Upper lobe of right lung (tissue), 1 donor: ENCODE results near the gene NDC1. TPM values are rescaled to one million over a fixed set of nuclear protein-coding genes. Genes with fewer than 3 reads are reported as not detected.

Experiments used
- ATAC-seq: fragments of 200-7000 bp; cut with Tn5 transposase; one replicate; pipeline ENCODE4 v1.9.1; 2020; ENCODE audit warnings: mild to moderate bottlenecking, moderate library complexity
- DNase-seq: peaks from one replicate; pipeline ENCODE4 v3.0.0-alpha.2; 2020
- H3K27ac ChIP-seq: fragments of 200-600 bp; one replicate; pipeline ENCODE4 v1.8.0; 2022
- H3K27me3 ChIP-seq: fragments of 200-600 bp; one replicate; pipeline ENCODE4 v1.8.0; 2022; ENCODE audit warnings: mild to moderate bottlenecking
- H3K36me3 ChIP-seq: fragments of 200-600 bp; one replicate; pipeline ENCODE4 v1.8.0; 2022
- H3K4me1 ChIP-seq: fragments of 200-600 bp; one replicate; pipeline ENCODE4 v1.8.0; 2022
- H3K4me3 ChIP-seq: fragments of 200-600 bp; one replicate; pipeline ENCODE4 v1.8.0; 2022; ENCODE audit warnings: mild to moderate bottlenecking
- H3K9me3 ChIP-seq: fragments of 200-600 bp; one replicate; pipeline ENCODE4 v1.8.0; 2022
- intact Hi-C: fragments of 100-400 bp; cut with DNase I; formaldehyde crosslinking; loops from one replicate; pipeline ENCODE4 v1.11.0; 2022
- total RNA-seq: library from RNA; stranded (reverse); fragmentation: NEBNext Ultra II Directional; extraction: Animal tissue kit (Norgen Biotek cat#: 25700); gene quantifications from one replicate; pipeline ENCODE4 v1.2.1, GENCODE V29; 2021
- TF ChIP-seq, protein P1 (sequence below): fragments of 200-600 bp; IDR thresholded peaks from one replicate; pipeline ENCODE4 v1.8.0; 2022; ENCODE audit warnings: antibody characterized with exemption
- donor health status: DM: no; HTN: yes; CAD: no; lungs with severe emphysema.

Gene NDC1
- total RNA-seq, 1 donor from 2014 or later: 7.7 TPM

DNA sequence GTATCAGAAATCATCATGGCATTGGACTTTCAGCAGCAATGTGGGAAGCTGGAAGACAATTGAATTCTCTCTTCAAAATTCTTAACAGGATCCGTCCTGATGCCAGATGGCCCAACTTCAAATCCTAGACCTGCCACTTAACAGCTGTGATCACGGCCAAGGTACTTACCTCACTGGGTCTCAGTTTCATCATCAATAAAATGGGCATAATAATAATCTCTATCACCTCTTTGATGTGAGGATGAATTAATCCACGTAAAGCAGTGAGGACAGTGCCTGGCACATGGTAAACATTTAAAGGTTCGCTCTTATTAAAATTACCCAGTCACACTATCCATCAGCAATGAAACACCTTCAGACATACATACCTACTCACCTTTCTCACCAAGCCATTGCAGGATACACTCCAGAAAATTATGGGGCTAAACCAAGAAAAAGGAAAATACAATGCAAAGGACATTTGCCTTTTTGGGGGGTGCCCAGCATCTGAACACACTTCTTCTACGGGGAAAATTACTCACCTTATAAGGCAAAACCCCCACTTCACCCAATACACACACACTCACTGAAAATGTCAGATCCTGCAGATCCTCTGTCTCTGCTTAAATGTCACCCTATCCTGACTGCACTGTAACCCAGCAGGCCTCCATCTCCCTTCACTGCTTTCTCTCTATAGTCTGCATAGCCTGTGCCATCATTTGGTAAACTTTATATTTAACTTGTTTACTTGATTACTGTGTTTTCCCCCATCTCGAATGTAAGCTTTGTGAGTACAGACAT is 120.9 kb downstream of the NDC1 start:
- Histone ChIP-seq H3K27me3 (peaks cover 27% of the 10 kb centered on the region), H3K4me3 (no peak overlapping the region), H3K4me1 (no peaks in the 10 kb centered on the region), H3K36me3 (no peaks in the 10 kb centered on the region), H3K9me3 (no peaks in the 10 kb centered on the region), H3K27ac (no peak overlapping the region)
- ATAC-seq (no peak), DNase-seq (no peak)
- intact Hi-C loops: no loop called here
- TF ChIP-seq, protein P1, sequence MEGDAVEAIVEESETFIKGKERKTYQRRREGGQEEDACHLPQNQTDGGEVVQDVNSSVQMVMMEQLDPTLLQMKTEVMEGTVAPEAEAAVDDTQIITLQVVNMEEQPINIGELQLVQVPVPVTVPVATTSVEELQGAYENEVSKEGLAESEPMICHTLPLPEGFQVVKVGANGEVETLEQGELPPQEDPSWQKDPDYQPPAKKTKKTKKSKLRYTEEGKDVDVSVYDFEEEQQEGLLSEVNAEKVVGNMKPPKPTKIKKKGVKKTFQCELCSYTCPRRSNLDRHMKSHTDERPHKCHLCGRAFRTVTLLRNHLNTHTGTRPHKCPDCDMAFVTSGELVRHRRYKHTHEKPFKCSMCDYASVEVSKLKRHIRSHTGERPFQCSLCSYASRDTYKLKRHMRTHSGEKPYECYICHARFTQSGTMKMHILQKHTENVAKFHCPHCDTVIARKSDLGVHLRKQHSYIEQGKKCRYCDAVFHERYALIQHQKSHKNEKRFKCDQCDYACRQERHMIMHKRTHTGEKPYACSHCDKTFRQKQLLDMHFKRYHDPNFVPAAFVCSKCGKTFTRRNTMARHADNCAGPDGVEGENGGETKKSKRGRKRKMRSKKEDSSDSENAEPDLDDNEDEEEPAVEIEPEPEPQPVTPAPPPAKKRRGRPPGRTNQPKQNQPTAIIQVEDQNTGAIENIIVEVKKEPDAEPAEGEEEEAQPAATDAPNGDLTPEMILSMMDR: no peak

DNA sequence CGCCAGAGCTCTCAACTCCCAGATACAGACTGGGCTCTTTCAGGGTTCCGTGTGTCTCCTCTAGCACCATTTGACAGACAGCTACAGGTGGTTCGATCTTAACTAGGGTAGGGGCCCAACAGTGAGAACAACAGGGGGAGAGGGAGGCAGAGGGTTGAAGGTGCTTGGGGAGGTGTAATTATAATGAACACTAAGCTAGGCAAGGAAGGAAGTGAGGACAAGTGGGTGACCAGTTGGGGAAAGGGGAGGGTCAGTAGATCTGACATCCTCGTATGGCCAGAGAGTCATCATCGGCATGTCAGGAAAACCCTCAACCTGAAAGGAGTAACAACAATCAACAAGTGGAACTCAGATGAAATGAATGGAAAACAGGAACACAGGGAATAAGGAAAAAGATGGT is 121.9 kb downstream of the NDC1 start:
- TF ChIP-seq, protein P1: no peak
- H3K9me3 ChIP-seq: no peaks in the 10 kb centered on the region
- ATAC-seq (no peak), DNase-seq (no peak)
- H3K4me3 ChIP-seq: no peak overlapping the region
- intact Hi-C loops: no loop called here
- H3K27ac ChIP-seq: no peak overlapping the region
- H3K27me3 ChIP-seq: peaks cover 27% of the 10 kb centered on the region
- H3K4me1 ChIP-seq: no peaks in the 10 kb centered on the region
- H3K36me3 ChIP-seq: no peaks in the 10 kb centered on the region

DNA sequence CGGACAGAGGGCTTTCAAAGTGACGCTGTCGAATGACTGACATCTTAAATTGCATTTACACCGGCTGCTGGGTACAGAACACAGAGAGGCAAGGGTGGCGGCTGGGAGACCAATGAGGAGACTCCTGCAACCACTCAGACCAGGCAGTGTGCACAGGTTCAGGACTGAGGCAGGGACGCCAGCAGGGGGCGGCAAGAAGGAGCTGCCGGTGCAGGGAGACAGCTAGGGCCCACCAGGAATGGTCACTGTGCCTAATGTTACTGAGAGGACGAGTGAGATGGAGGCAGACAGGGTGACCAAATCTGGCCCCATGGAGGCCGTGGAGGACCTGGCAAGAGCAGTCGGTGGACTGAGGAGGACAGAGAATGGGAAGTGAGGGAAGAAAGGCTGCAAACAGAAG is 122.6 kb downstream of the NDC1 start:
- intact Hi-C loops: no loop called here
- no peaks in the 10 kb centered on the region for H3K4me1 ChIP-seq
- H3K9me3 ChIP-seq: no peaks in the 10 kb centered on the region
- no peak overlapping the region for H3K4me3 ChIP-seq
- TF ChIP-seq, protein P1: no peak
- H3K27me3 ChIP-seq: peaks cover 27% of the 10 kb centered on the region
- H3K27ac ChIP-seq: no peak overlapping the region
- ATAC-seq: no peak
- no peak for DNase-seq
- no peaks in the 10 kb centered on the region for H3K36me3 ChIP-seq

Other genes with a start within 250 kb of the NDC1 start
- 0.14 TPM for gene GLIS1, start 99.1 kb downstream of the NDC1 start, total RNA-seq
- 24.1 TPM for gene YIPF1, start 51.5 kb upstream of the NDC1 start, total RNA-seq
- gene DIO1, start 55.9 kb upstream of the NDC1 start, total RNA-seq: not detected
- gene IFT25, start 107.4 kb upstream of the NDC1 start, total RNA-seq: 16.8 TPM
- 18.1 TPM for gene LRRC42, start 108.1 kb upstream of the NDC1 start, total RNA-seq
- 0.41 TPM for gene LDLRAD1, start 179.9 kb upstream of the NDC1 start, total RNA-seq
- 440 TPM for gene TMEM59, start 214.9 kb upstream of the NDC1 start, total RNA-seq
- 4.7 TPM for gene TCEANC2, start 215.3 kb upstream of the NDC1 start, total RNA-seq